ENCODE measurements around the gene CAPN11. TPM values are rescaled to one million over a fixed set of nuclear protein-coding genes. Genes with fewer than 3 reads are reported as not detected.

The CAPN11 gene
- total and polyA plus RNA-seq, 2 donors (not counting 3 experiments of a cell fraction or from before 2014, with no cell fraction given), result 1.4 to 1.7 TPM

DNA sequence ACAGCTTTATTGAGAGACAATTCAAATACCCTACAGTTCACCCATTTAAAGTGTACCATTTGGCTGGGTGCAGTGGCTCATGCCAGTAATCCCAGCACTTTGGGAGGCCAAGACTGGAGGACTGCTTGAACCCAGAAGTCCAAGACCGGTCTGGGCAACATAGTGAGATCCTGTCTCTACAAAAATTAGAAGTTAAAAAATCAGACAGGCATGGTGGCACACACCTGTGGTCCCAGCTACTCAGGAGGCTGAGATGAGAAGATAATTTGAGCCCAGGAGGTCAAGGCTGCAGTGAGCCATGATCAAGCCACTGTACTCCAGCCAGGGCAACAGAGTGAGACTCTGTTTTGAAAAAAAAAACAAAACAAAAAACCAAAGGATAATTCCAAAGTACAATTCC, 8.9 kb downstream of the CAPN11 start:
- Histone ChIP-seq H3K27ac (ENCODE audit: insufficient read depth, low read depth, low read length) (no peak overlapping the region), H3K4me2 (ENCODE audit: insufficient read depth, low read length) (no peak overlapping the region), H3K9me3 (replicated peaks; ENCODE audit: control insufficient read depth, insufficient read depth, low read length) (no peaks in the 10 kb centered on the region), H3K9ac (replicated peaks; ENCODE audit: extremely low read depth, insufficient read depth, low read length) (no peak overlapping the region), H3K27me3 (ENCODE audit: control insufficient read depth in 2 of 2, insufficient read depth in 2 of 2, low read length in 2 of 2) (peaks cover 2 to 25% of the 10 kb centered on the region in 2 experiments), H3K4me3 (replicated peaks in 1 of 3; ENCODE audit: insufficient read depth in 1 of 3, low read depth in 1 of 3, low read length in 3 of 3) (no peak overlapping the region), H3K36me3 (ENCODE audit: control insufficient read depth in 2 of 2, extremely low read depth in 1 of 2, insufficient read depth in 2 of 2, low read length in 2 of 2) (no peaks in the 10 kb centered on the region), H3K79me2 (ENCODE audit: control insufficient read depth, insufficient read depth, low read length) (no peaks in the 10 kb centered on the region), H2AFZ (ENCODE audit: low read depth, low read length) (no peak overlapping the region), H3K4me1 (ENCODE audit: control insufficient read depth, extremely low read depth, insufficient read depth, low read length) (no peaks in the 10 kb centered on the region), H3K9me1 (replicated peaks; ENCODE audit: control insufficient read depth, extremely low read depth, insufficient read depth, low read length) (no peaks in the 10 kb centered on the region), H4K20me1 (replicated peaks; ENCODE audit: control insufficient read depth, extremely low read depth, insufficient read depth, low read length) (no peaks in the 10 kb centered on the region)
- BruUV-seq (replicated peaks), result no TSS peak
- CTCF ChIA-PET, result no interaction called here
- no peak for DNase-seq (ENCODE audit: low read depth, low spot score)
- dilution Hi-C loops (cut with MboI; ENCODE audit: extremely low pct_ligation_motif_present, low sequenced_read_pairs), result no loop called here
- POLR2A ChIA-PET, result no interaction called here
- intact Hi-C loops (cut with micrococcal nuclease), result no loop called here
- TF ChIP-seq, protein P1, sequence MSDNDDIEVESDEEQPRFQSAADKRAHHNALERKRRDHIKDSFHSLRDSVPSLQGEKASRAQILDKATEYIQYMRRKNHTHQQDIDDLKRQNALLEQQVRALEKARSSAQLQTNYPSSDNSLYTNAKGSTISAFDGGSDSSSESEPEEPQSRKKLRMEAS (IDR thresholded peaks at IDR 0.05; ENCODE audit: insufficient read depth, insufficient read length), result no peak
- TF ChIP-seq MYC (IDR thresholded peaks at IDR 0.05; ENCODE audit: low read depth, low read length) (no peak), GATA2 (IDR thresholded peaks at IDR 0.05; ENCODE audit: insufficient read depth, insufficient read length, low read depth, low read length) (no peak), EZH2 (IDR thresholded peaks at IDR 0.05; ENCODE audit: borderline replicate concordance, low read depth, low read length, severe bottlenecking) (no peak), POLR2AphosphoS5 (IDR thresholded peaks at IDR 0.05; ENCODE audit: insufficient read depth, low read depth, low read length) (no peak), POLR2A (IDR thresholded peaks at IDR 0.05; ENCODE audit: low read depth, low read length) (no peak), FOS (IDR thresholded peaks at IDR 0.05; ENCODE audit: borderline replicate concordance, insufficient read depth, low read length) (no peak), JUN (IDR thresholded peaks at IDR 0.05; ENCODE audit: borderline replicate concordance, insufficient read depth, insufficient read length, low read depth) (no peak)
- TF ChIP-seq, protein P2, sequence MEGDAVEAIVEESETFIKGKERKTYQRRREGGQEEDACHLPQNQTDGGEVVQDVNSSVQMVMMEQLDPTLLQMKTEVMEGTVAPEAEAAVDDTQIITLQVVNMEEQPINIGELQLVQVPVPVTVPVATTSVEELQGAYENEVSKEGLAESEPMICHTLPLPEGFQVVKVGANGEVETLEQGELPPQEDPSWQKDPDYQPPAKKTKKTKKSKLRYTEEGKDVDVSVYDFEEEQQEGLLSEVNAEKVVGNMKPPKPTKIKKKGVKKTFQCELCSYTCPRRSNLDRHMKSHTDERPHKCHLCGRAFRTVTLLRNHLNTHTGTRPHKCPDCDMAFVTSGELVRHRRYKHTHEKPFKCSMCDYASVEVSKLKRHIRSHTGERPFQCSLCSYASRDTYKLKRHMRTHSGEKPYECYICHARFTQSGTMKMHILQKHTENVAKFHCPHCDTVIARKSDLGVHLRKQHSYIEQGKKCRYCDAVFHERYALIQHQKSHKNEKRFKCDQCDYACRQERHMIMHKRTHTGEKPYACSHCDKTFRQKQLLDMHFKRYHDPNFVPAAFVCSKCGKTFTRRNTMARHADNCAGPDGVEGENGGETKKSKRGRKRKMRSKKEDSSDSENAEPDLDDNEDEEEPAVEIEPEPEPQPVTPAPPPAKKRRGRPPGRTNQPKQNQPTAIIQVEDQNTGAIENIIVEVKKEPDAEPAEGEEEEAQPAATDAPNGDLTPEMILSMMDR (IDR thresholded peaks at IDR 0.05; ENCODE audit: extremely low read depth in 1 of 2, insufficient read depth in 1 of 2, low read depth in 1 of 2, low read length in 2 of 2), result no peak
- FAIRE-seq, result no peak

Measured in endothelial cell of umbilical vein (primary cell).